Neural cell (in vitro differentiated cells): ENCODE data around the gene TAC3.

ENCODE experiments used
- CTCF ChIP-seq: fragments of 450-650 bp; IDR thresholded peaks from 2 replicates; pipeline ENCODE4 v1.5.1; 2014; ENCODE audit warnings: antibody characterized with exemption, mild to moderate bottlenecking, moderate library complexity; ENCODE audit not compliant: poor library complexity, severe bottlenecking
- EZH2 ChIP-seq: fragments of 200-600, 300-800 bp; shearing (Covaris generic), sonication (generic); IDR thresholded peaks from 2 replicates; pipeline ENCODE4 v1.6.1; 2014; ENCODE audit warnings: antibody characterized with exemption, low read length, borderline replicate concordance, mild to moderate bottlenecking; ENCODE audit not compliant: insufficient read depth, poor library complexity, severe bottlenecking
- REST ChIP-seq: IDR thresholded peaks from 2 replicates; pipeline ENCODE4 v1.6.1; 2012; ENCODE audit warnings: borderline replicate concordance

GRCh38 chr12:57044889-57045288, 28.6 kb upstream of the TAC3 start:
- TF ChIP-seq CTCF (no peak), REST (no peak), EZH2 (no peak)
